Measurements from ENCODE around the gene GGACT. TPM values are rescaled to one million over a fixed set of nuclear protein-coding genes. Genes with fewer than 3 reads are reported as not detected.

GGACT gene
- total and polyA plus RNA-seq, 2 of the 8 experiments (the other 6 are each of a cell fraction or from before 2014, with no cell fraction given): 1.1 to 1.5 TPM

- ChIA-PET CTCF (ENCODE audit: partially characterized antibody) (interaction anchor here (0.8 to 1.2 kb wide), 2 partner anchors 9 to 11 kb away, joined by 4 to 7 read pairs; no protein-coding TSS in a partner anchor), POLR2A (ENCODE audit: partially characterized antibody) (no interaction called here)
- Histone ChIP-seq H3K27ac (ENCODE audit: low read depth, low read length) (no peak overlapping the region), H3K36me3 (ENCODE audit: control insufficient read depth in 2 of 4, insufficient read depth in 4 of 4, low read length in 3 of 4) (no peaks in the 10 kb centered on the region), H2BK12ac (ENCODE audit: low read depth, low read length) (no peak overlapping the region), H2BK120ac (replicated peaks; ENCODE audit: low read depth, low read length) (no peak overlapping the region), H3K4me1 (replicated peaks in 1 of 4; ENCODE audit: control insufficient read depth in 3 of 4, insufficient read depth in 4 of 4, low read length in 3 of 4) (no peaks in the 10 kb centered on the region), H4K91ac (replicated peaks; ENCODE audit: insufficient read length, low read length) (no peak overlapping the region), H4K20me1 (replicated peaks in 1 of 2; ENCODE audit: control insufficient read depth in 1 of 2, insufficient read depth in 2 of 2, low read length in 2 of 2) (no peaks in the 10 kb centered on the region), H3K23ac (ENCODE audit: insufficient read length) (no peak overlapping the region), H2BK5ac (ENCODE audit: low read depth, low read length) (no peak overlapping the region), H4K8ac (ENCODE audit: extremely low read depth, insufficient read depth, low read length) (no peak overlapping the region), H3K18ac (ENCODE audit: extremely low read depth, low read length) (no peak overlapping the region), H3K14ac (ENCODE audit: insufficient read length) (no peak overlapping the region), H2AFZ (ENCODE audit: low read length) (no peak overlapping the region), H3K79me2 (ENCODE audit: control insufficient read depth in 1 of 2, insufficient read depth in 2 of 2, low read length in 2 of 2) (no peaks in the 10 kb centered on the region), H2BK15ac (ENCODE audit: low read length) (no peak overlapping the region), H3K23me2 (ENCODE audit: low read depth, low read length) (no peaks in the 10 kb centered on the region), H3K79me1 (ENCODE audit: low read depth, low read length) (no peaks in the 10 kb centered on the region; the same call in 1 of the 2 replicates), H4K5ac (ENCODE audit: insufficient read length, low read depth, low read length) (no peak overlapping the region), H3K4me3 (ENCODE audit: extremely low read depth in 1 of 4, insufficient read depth in 2 of 4, low read depth in 3 of 4, low read length in 4 of 4) (no peak overlapping the region), H3K9ac (replicated peaks in 1 of 4; ENCODE audit: extremely low read depth in 1 of 4, low read depth in 3 of 4, low read length in 3 of 4) (no peak overlapping the region), H3K56ac (replicated peaks; ENCODE audit: insufficient read length, low read depth, low read length) (no peak overlapping the region), H2BK20ac (ENCODE audit: low read length) (no peak overlapping the region), H3K4me2 (ENCODE audit: insufficient read depth in 1 of 2, low read depth in 2 of 2, low read length in 2 of 2) (no peak overlapping the region), H3K4ac (replicated peaks; ENCODE audit: insufficient read length, low read depth, low read length) (no peak overlapping the region), H3K27me3 (replicated peaks in 1 of 4; ENCODE audit: control insufficient read depth in 3 of 4, extremely low read depth in 1 of 4, insufficient read depth in 3 of 4, low read length in 3 of 4) (no peaks in the 10 kb centered on the region), H3K9me3 (ENCODE audit: insufficient read depth in 2 of 2, low read depth in 1 of 2, low read length in 1 of 2) (peaks cover 7 to 13% of the 10 kb centered on the region in 2 experiments; a peak in 3 of 4 replicates), H2AK5ac (ENCODE audit: low read depth, low read length) (no peak overlapping the region)
- TF ChIP-seq FOSL1 (IDR thresholded peaks at IDR 0.05; ENCODE audit: insufficient read depth, low read depth, low read length): no peak
- no peak for TF ChIP-seq CTCF (IDR thresholded peaks at IDR 0.05; ENCODE audit: control extremely low read depth in 1 of 3, insufficient read depth in 1 of 3, low read depth in 1 of 3, low read length in 3 of 3)
- no peak for TF ChIP-seq NRF1 (IDR thresholded peaks at IDR 0.05; ENCODE audit: low read depth, low read length)
- no peak for TF ChIP-seq RNF2 (IDR thresholded peaks at IDR 0.05; ENCODE audit: borderline replicate concordance, low read depth, low read length, missing control alignments, poor library complexity, severe bottlenecking)
- no peak for TF ChIP-seq SIX5 (IDR thresholded peaks at IDR 0.05; ENCODE audit: low read depth, low read length)
- DNase-seq (ENCODE audit: low read depth in 1 of 2, low spot score in 2 of 2) (no peak), FAIRE-seq (no peak)
- 88% methylated on average over 7 of the region's 7 CpGs; no CpG with 5 or more reads in 1 of the 2 experiments for WGBS, 2 experiments (ENCODE audit: extremely low coverage in 1 of 2, insufficient coverage in 1 of 2, insufficient read length in 1 of 2, insufficient replicate concordance in 2 of 2, low coverage in 1 of 2, low lambda C conversion rate in 2 of 2, missing lambda C conversion rate in 1 of 2)
Observed at GRCh38 chr13:100563779-100564178, 24.8 kb downstream of the GGACT start.

Data from H1 (cell line).